PC-9 (cell line): ENCODE measurements around the gene LIMS2.

Experiments used
- CTCF ChIP-seq: fragments of 200-600 bp; sonication (generic); conservative IDR thresholded peaks from 2 replicates; pipeline ENCODE4 v1.6.1; 2017; ENCODE audit warnings: mixed run types, antibody characterized with exemption, mild to moderate bottlenecking, moderate library complexity
- EZH2 ChIP-seq: fragments of 200-600 bp; sonication (generic); IDR thresholded peaks from 2 replicates; pipeline ENCODE4 v1.8.0; 2017; ENCODE audit warnings: antibody characterized with exemption, low read depth

GRCh38 chr2:127614731-127615130, 60.6 kb downstream of the LIMS2 start:
- TF ChIP-seq CTCF (no peak), EZH2 (no peak)
